T-helper 9 cell (primary cell): ENCODE results near the gene UBE2E2.

Experiments
- DNase-seq: peaks from one replicate; pipeline ENCODE4 v3.0.0-alpha.2; 2020

The UBE2E2 gene

DNA sequence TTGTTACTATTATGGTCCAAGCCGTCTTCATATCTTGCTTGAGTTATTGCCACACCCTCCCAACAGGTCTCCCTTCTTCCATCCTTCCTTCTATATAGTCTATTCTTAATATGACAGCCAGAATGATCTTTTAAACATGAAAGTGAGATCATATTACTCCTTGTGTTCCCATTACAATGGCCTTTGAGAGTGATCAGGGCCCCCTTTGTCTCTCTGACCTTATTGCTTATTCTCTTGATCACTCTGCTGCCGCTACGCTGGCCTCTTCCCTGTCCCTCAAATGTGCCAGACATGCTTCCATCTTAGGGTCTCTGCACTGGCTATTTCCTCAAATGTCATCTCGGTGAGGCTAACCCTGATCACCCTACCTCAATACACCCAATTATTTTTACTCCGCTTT, 38.1 kb downstream of the UBE2E2 start:
- no peak for DNase-seq

GRCh38 chr3:23242106-23242505, 39.0 kb downstream of the UBE2E2 start:
- DNase-seq = no peak

DNA sequence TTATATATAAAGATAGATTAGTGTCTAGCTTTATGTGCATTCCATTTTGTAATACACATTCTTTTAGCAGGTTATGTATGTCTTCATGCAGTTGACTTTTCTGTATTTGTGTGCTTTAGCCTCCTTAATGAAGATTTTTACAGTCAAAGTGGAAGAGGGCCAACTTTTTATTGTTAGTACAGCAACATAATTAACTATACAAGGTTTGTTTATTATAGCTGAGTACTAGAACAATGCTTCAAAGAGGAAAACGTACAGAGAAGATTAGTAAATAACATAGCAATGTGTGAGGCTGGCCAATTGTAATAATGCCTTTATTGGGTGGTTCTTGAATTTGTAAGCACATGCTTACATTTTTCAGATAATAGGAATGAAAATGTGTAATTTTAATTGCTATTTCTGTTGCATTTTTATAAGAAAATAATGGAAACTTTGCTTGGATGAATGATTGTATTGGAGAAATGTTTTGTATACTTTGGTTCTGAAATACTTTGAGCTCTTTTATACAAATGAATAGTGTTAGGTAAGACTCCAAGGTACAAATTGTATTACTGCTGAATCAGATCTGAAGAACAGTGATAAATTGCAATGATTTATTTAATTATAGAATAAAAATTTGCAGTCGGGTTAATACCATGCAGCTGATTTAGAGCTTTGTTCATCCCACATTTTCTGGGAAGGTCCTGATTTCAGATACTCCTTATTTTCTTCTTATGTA, 41.4 kb downstream of the UBE2E2 start:
- no peak for DNase-seq

- DNase-seq = no peak
Observed at GRCh38 chr3:23246651-23247050, 43.5 kb downstream of the UBE2E2 start.

- no peak for DNase-seq
Observed at GRCh38 chr3:23248594-23249131, 45.5 kb downstream of the UBE2E2 start.

GRCh38 chr3:23249961-23250360, 46.8 kb downstream of the UBE2E2 start:
- DNase-seq = no peak

- no peak for DNase-seq
Observed at GRCh38 chr3:23252122-23252521, 49.0 kb downstream of the UBE2E2 start.

GRCh38 chr3:23253214-23253613, 50.1 kb downstream of the UBE2E2 start:
- DNase-seq = no peak

- no peak for DNase-seq
Observed at GRCh38 chr3:23254282-23254681, 51.2 kb downstream of the UBE2E2 start.

- no peak for DNase-seq
Observed at GRCh38 chr3:23254835-23255234, 51.7 kb downstream of the UBE2E2 start.

DNA sequence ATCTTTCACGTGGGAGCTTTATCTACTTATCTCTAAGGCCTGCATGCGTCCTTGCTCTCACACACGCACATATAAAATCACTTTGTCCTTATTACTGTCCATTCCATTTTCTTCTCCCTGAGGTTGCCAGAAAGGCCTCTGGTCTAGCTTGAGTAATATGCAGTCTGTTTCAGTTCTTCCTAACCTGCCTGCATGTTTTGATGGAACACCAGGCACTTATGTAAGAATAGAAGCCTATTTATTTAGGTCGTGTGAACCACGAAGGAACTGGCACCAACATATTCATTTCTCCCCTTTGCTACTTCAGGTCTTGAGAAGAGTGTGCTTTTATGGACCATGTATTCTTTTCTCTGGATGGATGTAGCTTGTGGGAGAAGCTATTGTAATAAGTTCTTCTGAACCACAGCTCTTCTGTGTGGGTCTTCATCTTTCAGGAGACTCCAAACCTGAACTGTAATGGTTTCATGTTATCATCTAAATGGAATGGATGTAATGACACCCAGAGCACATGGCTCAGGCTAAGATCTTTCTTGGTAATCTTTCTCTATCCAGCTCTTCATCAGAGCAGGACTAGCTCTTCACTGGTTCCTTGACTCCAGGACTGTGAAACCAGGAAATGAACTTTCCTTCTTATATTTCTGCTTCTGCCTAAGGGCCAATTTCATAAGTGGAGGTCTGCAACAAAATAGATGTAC, 53.8 kb downstream of the UBE2E2 start:
- DNase-seq = no peak

DNA sequence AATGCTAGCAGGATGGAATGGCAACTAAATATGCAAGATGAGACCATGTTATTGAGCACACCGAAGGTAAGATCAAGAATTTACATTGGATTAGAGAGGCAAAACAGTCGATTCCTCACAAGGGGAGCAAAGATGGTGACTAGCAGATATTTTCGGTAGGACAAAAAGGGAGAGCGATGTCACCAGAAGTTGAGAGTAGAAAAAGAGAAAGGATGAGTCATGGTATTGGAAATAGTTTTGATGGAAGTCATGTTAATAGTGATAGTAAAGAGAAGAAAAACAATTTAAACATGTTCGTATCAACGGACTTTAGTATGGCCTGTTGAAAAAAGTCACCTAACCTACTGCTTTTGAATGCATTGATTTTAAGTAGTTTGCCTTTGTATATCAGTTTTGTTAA, 55.0 kb downstream of the UBE2E2 start:
- DNase-seq = no peak

DNA sequence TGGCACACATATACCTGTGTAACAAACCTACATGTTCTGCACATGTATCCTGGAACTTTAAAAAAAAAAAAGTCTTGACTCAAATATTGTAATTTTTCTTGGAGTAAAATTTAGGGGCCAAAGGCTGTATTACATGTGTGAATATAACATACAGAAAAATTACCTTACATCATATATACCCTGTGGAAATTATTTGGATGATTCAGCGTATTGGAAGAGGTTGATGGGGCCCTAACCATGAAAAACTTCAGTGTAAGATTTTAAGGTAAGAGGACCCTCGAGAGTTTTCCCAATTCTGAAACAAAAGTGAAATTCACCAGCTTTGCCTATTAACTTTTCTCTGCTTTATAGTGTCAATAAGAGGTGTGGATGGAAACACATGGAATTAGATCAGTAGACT, 56.4 kb downstream of the UBE2E2 start:
- DNase-seq = no peak

- DNase-seq = no peak
Observed at GRCh38 chr3:23262766-23263165, 59.6 kb downstream of the UBE2E2 start.

- no peak for DNase-seq
Observed at GRCh38 chr3:23263796-23264195, 60.7 kb downstream of the UBE2E2 start.

DNA sequence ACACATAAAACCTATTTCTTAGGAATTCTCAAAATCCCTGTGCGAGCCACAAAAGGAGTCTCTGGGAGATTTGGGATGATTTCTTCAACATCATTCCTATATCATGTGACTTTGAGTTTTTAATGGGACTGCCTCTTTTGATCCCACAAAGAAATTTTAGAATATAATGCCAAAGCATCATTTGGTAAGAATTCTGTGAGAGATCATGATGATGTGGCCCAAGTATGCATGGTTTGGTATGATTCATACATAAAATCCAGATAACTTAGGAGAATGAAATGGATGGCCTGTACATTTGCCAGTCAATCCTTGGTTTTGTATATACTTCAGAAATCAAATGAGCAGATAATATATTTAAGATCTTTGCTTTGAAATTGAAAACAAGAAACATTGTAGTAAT, 61.3 kb downstream of the UBE2E2 start:
- DNase-seq = no peak

DNA sequence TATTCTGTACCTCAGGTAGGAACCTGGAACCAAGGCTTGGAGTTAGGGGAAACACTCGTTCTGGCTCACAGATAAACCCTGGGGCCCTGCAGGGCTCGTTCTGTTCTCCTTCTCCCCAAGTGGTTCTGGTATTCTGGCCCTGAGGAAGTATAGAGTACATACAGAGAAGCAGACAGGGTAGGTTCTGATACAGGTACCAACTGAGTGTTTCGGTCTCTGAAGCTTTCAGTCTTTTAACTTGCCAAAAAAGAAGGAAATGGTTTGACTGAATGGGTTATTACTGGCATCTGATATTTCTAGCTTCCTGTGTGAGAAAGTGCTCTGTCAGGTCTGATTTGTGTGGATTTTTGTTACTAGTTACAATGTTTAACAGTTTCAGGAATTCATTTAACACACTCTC, 67.3 kb downstream of the UBE2E2 start:
- no peak for DNase-seq

- no peak for DNase-seq
Observed at GRCh38 chr3:23271876-23272741, 69.0 kb downstream of the UBE2E2 start.

GRCh38 chr3:23272820-23273219, 69.7 kb downstream of the UBE2E2 start:
- DNase-seq = no peak

DNA sequence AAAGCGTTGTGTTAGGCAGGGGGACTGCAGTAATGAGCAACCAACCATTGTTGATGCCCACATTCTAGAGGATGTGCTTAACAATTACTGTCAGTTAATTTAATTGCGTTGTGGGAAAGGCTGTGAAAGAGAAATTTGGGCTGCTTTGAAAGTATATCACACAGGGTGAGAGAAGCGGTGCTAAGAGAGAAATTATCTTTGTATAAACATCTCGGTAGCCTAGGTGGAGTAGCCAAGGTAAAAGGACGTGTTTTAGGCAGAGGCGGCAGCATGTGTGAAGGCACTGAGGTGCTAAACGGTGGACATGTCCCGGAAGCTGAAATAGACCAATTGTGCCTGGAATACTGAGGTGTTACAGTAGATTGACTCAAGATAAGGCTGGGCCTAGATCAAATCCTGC, 71.9 kb downstream of the UBE2E2 start:
- DNase-seq = no peak

DNA sequence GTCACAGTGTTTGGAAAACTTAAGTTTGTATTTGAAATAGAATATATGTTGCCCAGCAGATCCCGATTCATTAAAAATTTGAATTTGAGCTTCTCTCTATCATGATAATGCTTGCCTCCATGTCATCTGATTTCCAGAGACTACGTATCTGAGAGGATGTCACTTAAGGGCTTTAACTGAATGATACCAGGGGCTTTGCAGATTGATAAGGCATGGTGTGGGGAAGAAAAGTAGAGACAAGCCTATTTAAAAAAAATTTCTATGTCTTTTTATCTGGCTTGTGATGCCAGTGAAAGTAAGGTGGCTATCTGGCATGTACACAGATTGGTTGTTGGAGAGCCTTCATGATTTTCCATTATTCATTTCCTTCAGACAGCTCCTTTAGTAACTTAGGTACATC, 72.7 kb downstream of the UBE2E2 start:
- no peak for DNase-seq

- DNase-seq = no peak
Observed at GRCh38 chr3:23276913-23277658, 74.0 kb downstream of the UBE2E2 start.

GRCh38 chr3:23277688-23278087, 74.6 kb downstream of the UBE2E2 start:
- no peak for DNase-seq
